Panc1 (cell line): Measurements from ENCODE around the gene KCNQ4.

Source experiments
- CTCF ChIP-seq: fragments of 450-650 bp; IDR thresholded peaks from 2 replicates; pipeline ENCODE4 v1.5.1; 2017; ENCODE audit warnings: mild to moderate bottlenecking
- POLR2AphosphoS5 ChIP-seq: IDR thresholded peaks from 2 replicates; pipeline ENCODE4 v1.6.1; 2012; ENCODE audit warnings: mild to moderate bottlenecking, low read depth, low read length, moderate library complexity
- REST ChIP-seq, 2 experiments: IDR thresholded peaks; 2 replicates each; pipeline ENCODE4 v1.6.1; 2011 to 2012; ENCODE audit warnings: low read depth in 2 of 2, control low read depth in 1 of 2, low read length in 1 of 2, mild to moderate bottlenecking in 1 of 2, moderate library complexity in 1 of 2; ENCODE audit not compliant: insufficient read depth in 1 of 2
- TCF7L2 ChIP-seq: IDR thresholded peaks from 2 replicates; pipeline ENCODE4 v1.6.1; 2011; ENCODE audit warnings: mild to moderate bottlenecking, low read depth, low read length, inconsistent platforms

DNA sequence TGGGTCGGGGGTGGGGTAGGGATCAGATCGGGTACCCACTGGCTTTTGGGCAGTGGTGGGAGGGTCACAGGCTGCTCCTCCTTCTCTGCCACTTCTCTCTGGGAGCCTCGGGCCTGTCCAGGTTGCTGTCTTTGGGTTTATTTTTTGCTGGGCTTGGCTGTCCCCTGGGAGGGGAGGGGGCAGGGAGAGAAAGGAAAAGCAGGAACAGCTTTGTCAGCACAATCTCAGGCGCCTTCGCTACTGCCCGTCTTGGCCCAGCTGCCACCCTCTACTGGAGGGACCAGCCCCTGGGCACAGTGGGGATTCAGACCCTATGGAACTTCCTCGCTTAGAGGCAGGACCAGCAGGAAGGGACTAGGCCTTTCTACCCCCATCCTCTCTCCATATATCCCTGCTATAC is 8.4 kb downstream of the KCNQ4 start:
- TF ChIP-seq CTCF (no peak), POLR2AphosphoS5 (no peak), REST (IDR thresholded peaks at IDR 0.05; ENCODE audit: insufficient read depth in 1 of 2, low read depth in 2 of 2, low read length in 1 of 2) (no peak), TCF7L2 (no peak)
